ENCODE measurements around the gene ANKRD12. TPM values are rescaled to one million over a fixed set of nuclear protein-coding genes. Genes with fewer than 3 reads are reported as not detected.

The ANKRD12 gene
- total and polyA plus RNA-seq, 2 donors (not counting 1 experiment from before 2014, with no cell fraction given): 13.0 to 53.3 TPM

DNA sequence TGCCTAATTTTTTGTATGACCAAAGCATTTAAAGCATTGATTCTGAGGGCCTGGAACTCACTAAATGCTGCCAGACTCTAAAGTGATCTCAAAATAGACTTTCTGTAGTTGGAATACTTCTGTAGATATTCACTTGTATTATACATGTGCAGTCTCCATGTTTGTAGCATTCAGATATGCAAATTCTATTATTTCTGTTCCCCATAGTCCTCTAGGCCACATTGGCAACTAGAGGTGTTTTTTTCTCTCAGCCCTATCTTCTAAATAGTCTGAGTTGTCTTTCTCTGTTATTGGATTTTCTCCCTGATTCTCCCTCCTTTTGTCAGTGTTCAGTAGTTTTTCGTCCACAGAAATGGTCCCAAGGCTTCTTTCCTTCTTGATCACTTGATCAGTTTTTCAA is 38.5 kb downstream of the ANKRD12 start:
- TF ChIP-seq EZH2 (IDR thresholded peaks at IDR 0.05; ENCODE audit: low read length, missing control alignments) (no peak), CTCF (conservative IDR thresholded peaks at IDR 0.05 in 1 of 2, IDR thresholded peaks at IDR 0.05 in 1 of 2; ENCODE audit: low read depth in 1 of 2, low read length in 2 of 2) (no peak)
- Histone ChIP-seq H3K27me3 (ENCODE audit: control insufficient read depth, insufficient read depth, low read length) (no peaks in the 10 kb centered on the region), H3K9ac (ENCODE audit: insufficient read depth, low read length) (no peak overlapping the region), H2AFZ (ENCODE audit: low read length) (no peak overlapping the region), H3K9me3 (ENCODE audit: control insufficient read depth, insufficient read depth, low read depth, low read length) (no peaks in the 10 kb centered on the region), H3K79me2 (ENCODE audit: control insufficient read depth, insufficient read depth, low read length) (peaks cover 62% of the 10 kb centered on the region), H3K36me3 (ENCODE audit: control insufficient read depth, insufficient read depth, low read length) (no peaks in the 10 kb centered on the region), H3K4me3 (replicated peaks in 1 of 4; ENCODE audit: control extremely low read depth in 1 of 4, insufficient read depth in 1 of 4, low read depth in 3 of 4, low read length in 4 of 4) (no peak overlapping the region), H3K27ac (ENCODE audit: insufficient read depth, low read length) (no peak overlapping the region), H3K4me2 (ENCODE audit: extremely low read depth, insufficient read depth, low read length) (no peak overlapping the region), H4K20me1 (ENCODE audit: control insufficient read depth, extremely low read depth, insufficient read depth, low read length) (no peaks in the 10 kb centered on the region), H3K4me1 (ENCODE audit: control insufficient read depth, extremely low read depth, insufficient read depth, low read length) (no peaks in the 10 kb centered on the region)
- DNase-seq (ENCODE audit: low read depth in 2 of 2): no peak

DNA sequence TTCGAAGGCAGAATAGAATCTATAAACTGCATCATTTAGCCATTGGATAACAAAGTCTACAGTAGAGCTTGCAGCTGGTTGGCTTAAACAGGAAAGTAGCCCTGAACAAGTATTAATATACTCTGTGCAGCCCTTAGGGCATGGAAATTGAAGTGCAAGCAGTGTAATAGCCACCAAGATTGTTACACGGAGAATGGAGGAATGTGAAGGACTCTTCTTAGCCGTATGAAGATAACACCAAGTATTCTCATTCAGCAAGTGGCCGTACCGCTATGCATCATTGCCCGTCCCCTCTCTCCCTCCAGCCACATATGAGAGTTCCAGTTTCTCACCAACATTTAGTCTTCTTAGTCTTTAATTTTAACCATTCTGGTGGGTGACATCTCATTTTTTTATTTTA is 40.5 kb downstream of the ANKRD12 start:
- Histone ChIP-seq H3K27ac (ENCODE audit: insufficient read depth, low read length) (no peak overlapping the region), H2AFZ (ENCODE audit: low read length) (no peak overlapping the region), H3K4me2 (ENCODE audit: extremely low read depth, insufficient read depth, low read length) (no peak overlapping the region), H4K20me1 (ENCODE audit: control insufficient read depth, extremely low read depth, insufficient read depth, low read length) (no peaks in the 10 kb centered on the region), H3K4me1 (ENCODE audit: control insufficient read depth, extremely low read depth, insufficient read depth, low read length) (no peaks in the 10 kb centered on the region), H3K36me3 (ENCODE audit: control insufficient read depth, insufficient read depth, low read length) (no peaks in the 10 kb centered on the region), H3K4me3 (replicated peaks in 1 of 4; ENCODE audit: control extremely low read depth in 1 of 4, insufficient read depth in 1 of 4, low read depth in 3 of 4, low read length in 4 of 4) (no peak overlapping the region), H3K9me3 (ENCODE audit: control insufficient read depth, insufficient read depth, low read depth, low read length) (no peaks in the 10 kb centered on the region), H3K27me3 (ENCODE audit: control insufficient read depth, insufficient read depth, low read length) (no peaks in the 10 kb centered on the region), H3K79me2 (ENCODE audit: control insufficient read depth, insufficient read depth, low read length) (peaks cover 65% of the 10 kb centered on the region), H3K9ac (ENCODE audit: insufficient read depth, low read length) (no peak overlapping the region)
- DNase-seq (ENCODE audit: low read depth in 2 of 2): no peak
- no peak for TF ChIP-seq CTCF (conservative IDR thresholded peaks at IDR 0.05 in 1 of 2, IDR thresholded peaks at IDR 0.05 in 1 of 2; ENCODE audit: low read depth in 1 of 2, low read length in 2 of 2)
- TF ChIP-seq EZH2 (IDR thresholded peaks at IDR 0.05; ENCODE audit: low read length, missing control alignments): no peak

- no peak overlapping the region for H3K9ac ChIP-seq (ENCODE audit: insufficient read depth, low read length)
- TF ChIP-seq EZH2 (IDR thresholded peaks at IDR 0.05; ENCODE audit: low read length, missing control alignments) (no peak), CTCF (conservative IDR thresholded peaks at IDR 0.05 in 1 of 2, IDR thresholded peaks at IDR 0.05 in 1 of 2; ENCODE audit: low read depth in 1 of 2, low read length in 2 of 2) (no peak)
- no peaks in the 10 kb centered on the region for H3K27me3 ChIP-seq (ENCODE audit: control insufficient read depth, insufficient read depth, low read length)
- H3K79me2 ChIP-seq (ENCODE audit: control insufficient read depth, insufficient read depth, low read length): peaks cover 61% of the 10 kb centered on the region
- no peak for DNase-seq (ENCODE audit: low read depth in 2 of 2)
- H3K36me3 ChIP-seq (ENCODE audit: control insufficient read depth, insufficient read depth, low read length): no peaks in the 10 kb centered on the region
- H3K4me2 ChIP-seq (ENCODE audit: extremely low read depth, insufficient read depth, low read length): no peak overlapping the region
- H3K27ac ChIP-seq (ENCODE audit: insufficient read depth, low read length): no peak overlapping the region
- H3K4me1 ChIP-seq (ENCODE audit: control insufficient read depth, extremely low read depth, insufficient read depth, low read length): no peaks in the 10 kb centered on the region
- H2AFZ ChIP-seq (ENCODE audit: low read length): no peak overlapping the region
- H3K4me3 ChIP-seq (replicated peaks in 1 of 4; ENCODE audit: control extremely low read depth in 1 of 4, insufficient read depth in 1 of 4, low read depth in 3 of 4, low read length in 4 of 4): no peak overlapping the region
- H3K9me3 ChIP-seq (ENCODE audit: control insufficient read depth, insufficient read depth, low read depth, low read length): no peaks in the 10 kb centered on the region
- no peaks in the 10 kb centered on the region for H4K20me1 ChIP-seq (ENCODE audit: control insufficient read depth, extremely low read depth, insufficient read depth, low read length)
Observed at GRCh38 chr18:9177466-9177865, 40.9 kb downstream of the ANKRD12 start.
